ENCODE measurements around the gene WIPF2.
A peak's percentile ranks its signal among the peaks of the same experiment; 100 is the strongest.
"Not testable (repeated sequence)": the region's sequence is repeated elsewhere in the genome, so short reads cannot be mapped to it uniquely, and the experiment has no call there.

WIPF2 gene

GRCh38 chr17:40180694-40181093 is 38.4 kb upstream of the WIPF2 start:
- DNase-seq (ENCODE audit: low spot score in 2 of 2) = no peak
- in situ Hi-C loops (cut with MboI; ENCODE audit: low sequenced_read_pairs) = no loop called here
- Histone ChIP-seq H3K9me3 (no peaks in the 10 kb centered on the region), H3K27me3 (ENCODE audit: low read depth) (no peaks in the 10 kb centered on the region), H3K4me1 (no peaks in the 10 kb centered on the region), H3K4me3 (no peak overlapping the region), H3K36me3 (replicated peaks) (peaks cover 15% of the 10 kb centered on the region)

- Histone ChIP-seq H3K9me3 (no peaks in the 10 kb centered on the region), H3K4me3 (no peak overlapping the region), H3K27me3 (ENCODE audit: low read depth) (no peaks in the 10 kb centered on the region), H3K4me1 (no peaks in the 10 kb centered on the region), H3K36me3 (replicated peaks) (peaks cover 13% of the 10 kb centered on the region)
- DNase-seq (ENCODE audit: low spot score in 2 of 2) = no peak
- in situ Hi-C loops (cut with MboI; ENCODE audit: low sequenced_read_pairs) = no loop called here
Measured at GRCh38 chr17:40181205-40181604, 37.9 kb upstream of the WIPF2 start.

DNA sequence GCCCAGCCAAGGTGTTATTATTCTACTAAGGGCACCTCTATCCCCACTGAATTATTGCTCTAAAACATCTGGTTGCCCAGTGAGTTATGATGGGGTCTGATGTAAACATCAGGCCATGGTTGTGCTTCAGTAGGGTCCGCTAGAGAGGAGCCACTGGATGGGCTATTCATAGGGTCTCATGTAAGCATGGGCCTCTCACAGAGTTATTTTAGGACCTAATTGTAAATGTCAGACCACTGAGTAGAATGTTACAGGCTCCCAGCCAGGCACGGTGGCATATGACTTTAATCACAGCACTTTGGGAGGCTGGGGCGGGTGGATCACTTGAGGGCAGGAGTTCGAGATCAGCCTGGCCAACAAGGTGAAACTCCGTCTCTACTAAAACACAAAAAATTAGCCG is 36.5 kb upstream of the WIPF2 start:
- H3K4me3 ChIP-seq = no peak overlapping the region
- no peak for DNase-seq (ENCODE audit: low spot score in 2 of 2)
- H3K27me3 ChIP-seq (ENCODE audit: low read depth) = no peaks in the 10 kb centered on the region
- in situ Hi-C loops (cut with MboI; ENCODE audit: low sequenced_read_pairs) = no loop called here
- no peaks in the 10 kb centered on the region for H3K4me1 ChIP-seq
- peaks cover 9% of the 10 kb centered on the region; the same call in 1 of the 2 replicates for H3K36me3 ChIP-seq (replicated peaks)
- H3K9me3 ChIP-seq = no peaks in the 10 kb centered on the region

DNA sequence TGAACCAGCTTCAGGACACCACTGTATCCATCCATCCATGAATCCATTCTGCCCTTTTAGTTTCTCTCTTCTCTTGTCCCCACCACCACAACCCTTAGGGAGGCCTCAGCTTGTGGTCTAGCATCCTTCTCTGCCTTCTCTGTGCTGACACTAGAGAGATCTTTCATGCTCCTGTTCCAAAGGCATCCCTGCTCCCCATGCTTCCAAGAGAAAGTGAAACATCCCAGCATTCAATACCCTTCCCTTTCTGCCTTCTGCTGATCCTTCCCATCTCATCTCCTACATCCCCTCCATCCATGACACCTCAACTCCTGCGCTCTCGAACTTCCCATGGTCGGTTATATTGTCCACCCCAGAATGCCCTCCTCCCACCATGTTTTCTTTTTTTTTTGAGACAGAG is 31.9 kb upstream of the WIPF2 start:
- H3K27me3 ChIP-seq (ENCODE audit: low read depth) = no peaks in the 10 kb centered on the region
- no peaks in the 10 kb centered on the region for H3K36me3 ChIP-seq (replicated peaks)
- H3K9me3 ChIP-seq = no peaks in the 10 kb centered on the region
- no peak for DNase-seq (ENCODE audit: low spot score in 2 of 2)
- no peak overlapping the region for H3K4me3 ChIP-seq
- no peaks in the 10 kb centered on the region for H3K4me1 ChIP-seq
- in situ Hi-C loops (cut with MboI; ENCODE audit: low sequenced_read_pairs) = no loop called here

DNA sequence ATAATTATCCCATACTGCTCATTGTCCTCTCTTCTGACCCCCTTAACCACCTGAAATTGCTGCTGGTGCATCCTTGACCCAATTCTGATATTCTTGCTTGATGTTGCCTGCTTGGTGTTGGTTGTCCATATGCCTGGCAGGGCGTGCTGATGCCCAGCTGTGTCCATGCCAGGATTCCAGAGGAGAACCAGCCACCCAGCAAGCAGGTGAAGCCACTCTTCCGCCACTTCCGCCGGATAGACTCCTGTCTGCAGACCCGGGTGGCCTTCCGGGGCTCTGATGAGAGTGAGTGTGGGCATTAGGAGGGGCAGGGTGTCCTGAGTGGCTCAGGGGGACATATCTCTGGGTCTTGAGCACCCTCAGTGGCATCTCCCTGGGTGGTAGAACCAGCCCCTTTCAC is 30.4 kb upstream of the WIPF2 start:
- H3K4me3 ChIP-seq = no peak overlapping the region
- no peaks in the 10 kb centered on the region for H3K4me1 ChIP-seq
- no peaks in the 10 kb centered on the region; the same call in 1 of the 2 replicates for H3K36me3 ChIP-seq (replicated peaks)
- in situ Hi-C loops (cut with MboI; ENCODE audit: low sequenced_read_pairs) = no loop called here
- H3K9me3 ChIP-seq = no peaks in the 10 kb centered on the region
- H3K27me3 ChIP-seq (ENCODE audit: low read depth) = no peaks in the 10 kb centered on the region
- DNase-seq (ENCODE audit: low spot score in 2 of 2) = no peak

DNA sequence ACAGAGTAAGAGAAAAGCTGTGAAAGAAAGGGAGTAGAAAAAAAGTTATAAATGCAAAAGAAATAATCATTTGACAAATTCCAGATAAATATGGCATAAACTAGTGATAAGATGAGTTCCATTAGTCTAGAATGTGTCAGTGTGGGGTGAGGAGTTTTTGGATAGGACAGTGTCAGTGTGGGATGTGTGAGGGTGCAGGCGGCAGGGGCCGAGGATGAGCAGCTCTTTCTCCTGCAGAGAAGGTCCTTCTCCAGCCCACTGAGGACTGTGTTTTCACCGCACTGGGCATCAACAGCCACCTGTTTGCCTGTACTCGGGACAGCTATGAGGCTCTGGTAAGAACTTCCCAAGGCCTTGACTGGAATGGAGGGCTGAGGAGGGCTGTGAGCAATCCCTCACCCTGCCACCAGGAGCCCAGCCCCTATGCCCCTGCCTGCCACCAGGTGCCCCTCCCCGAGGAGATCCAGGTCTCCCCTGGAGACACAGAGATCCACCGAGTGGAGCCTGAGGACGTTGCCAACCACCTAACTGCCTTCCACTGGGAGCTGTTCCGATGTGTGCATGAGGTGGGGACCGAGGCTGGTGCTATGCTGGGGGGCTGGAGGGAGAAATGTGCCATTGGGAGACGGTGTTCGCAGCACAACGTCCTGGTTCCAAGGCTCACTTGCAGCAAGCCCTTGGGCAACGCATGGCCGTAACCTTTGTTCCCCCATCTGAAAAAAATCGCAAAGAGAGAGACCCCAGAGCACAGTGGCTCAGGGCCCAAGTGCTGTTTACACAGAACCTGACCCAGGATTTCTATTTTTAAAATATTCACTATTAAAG is 28.7 kb upstream of the WIPF2 start:
- no peaks in the 10 kb centered on the region for H3K9me3 ChIP-seq
- in situ Hi-C loops (cut with MboI; ENCODE audit: low sequenced_read_pairs) = no loop called here
- no peaks in the 10 kb centered on the region for H3K27me3 ChIP-seq (ENCODE audit: low read depth)
- no peaks in the 10 kb centered on the region for H3K4me1 ChIP-seq
- peaks cover 2% of the 10 kb centered on the region; the same call in 1 of the 2 replicates for H3K36me3 ChIP-seq (replicated peaks)
- peak in 1 of 2 experiments; percentile 27 for DNase-seq (ENCODE audit: low spot score in 2 of 2)
- no peak overlapping the region for H3K4me3 ChIP-seq

- in situ Hi-C loops (cut with MboI; ENCODE audit: low sequenced_read_pairs) = no loop called here
- DNase-seq (ENCODE audit: low spot score in 2 of 2) = no peak
- no peaks in the 10 kb centered on the region for H3K27me3 ChIP-seq (ENCODE audit: low read depth)
Measured at GRCh38 chr17:40191237-40192208, 27.6 kb upstream of the WIPF2 start.

GRCh38 chr17:40192961-40193360 is 26.1 kb upstream of the WIPF2 start:
- H3K27me3 ChIP-seq (ENCODE audit: low read depth) = no peaks in the 10 kb centered on the region
- no peaks in the 10 kb centered on the region for H3K9me3 ChIP-seq
- H3K36me3 ChIP-seq (replicated peaks) = peaks cover 2% of the 10 kb centered on the region; the same call in 1 of the 2 replicates
- no peaks in the 10 kb centered on the region for H3K4me1 ChIP-seq
- no peak for DNase-seq (ENCODE audit: low spot score in 2 of 2)
- in situ Hi-C loops (cut with MboI; ENCODE audit: low sequenced_read_pairs) = no loop called here
- H3K4me3 ChIP-seq = no peak overlapping the region

More at GRCh38 chr17:40191237-40192208, 27.6 kb upstream of the WIPF2 start:
- Histone ChIP-seq H3K36me3 (replicated peaks) (peaks cover 2% of the 10 kb centered on the region; the same call in 1 of the 2 replicates), H3K4me3 (no peak overlapping the region), H3K9me3 (no peaks in the 10 kb centered on the region), H3K4me1 (no peaks in the 10 kb centered on the region)

- Histone ChIP-seq H3K9me3 (no peaks in the 10 kb centered on the region), H3K27me3 (ENCODE audit: low read depth) (no peaks in the 10 kb centered on the region), H3K36me3 (replicated peaks) (peaks cover 2% of the 10 kb centered on the region; the same call in 1 of the 2 replicates), H3K4me3 (no peak overlapping the region), H3K4me1 (no peaks in the 10 kb centered on the region)
- no peak for DNase-seq (ENCODE audit: low spot score in 2 of 2)
- in situ Hi-C loops (cut with MboI; ENCODE audit: low sequenced_read_pairs) = no loop called here
Measured at GRCh38 chr17:40194821-40195220, 24.3 kb upstream of the WIPF2 start.

GRCh38 chr17:40197550-40197949 is 21.6 kb upstream of the WIPF2 start:
- H3K36me3 ChIP-seq (replicated peaks) = peaks cover 2% of the 10 kb centered on the region; the same call in 1 of the 2 replicates
- in situ Hi-C loops (cut with MboI; ENCODE audit: low sequenced_read_pairs) = no loop called here
- no peaks in the 10 kb centered on the region for H3K27me3 ChIP-seq (ENCODE audit: low read depth)
- H3K9me3 ChIP-seq = no peaks in the 10 kb centered on the region
- H3K4me1 ChIP-seq = no peaks in the 10 kb centered on the region
- DNase-seq (ENCODE audit: low spot score in 2 of 2) = no peak
- H3K4me3 ChIP-seq = no peak overlapping the region

DNA sequence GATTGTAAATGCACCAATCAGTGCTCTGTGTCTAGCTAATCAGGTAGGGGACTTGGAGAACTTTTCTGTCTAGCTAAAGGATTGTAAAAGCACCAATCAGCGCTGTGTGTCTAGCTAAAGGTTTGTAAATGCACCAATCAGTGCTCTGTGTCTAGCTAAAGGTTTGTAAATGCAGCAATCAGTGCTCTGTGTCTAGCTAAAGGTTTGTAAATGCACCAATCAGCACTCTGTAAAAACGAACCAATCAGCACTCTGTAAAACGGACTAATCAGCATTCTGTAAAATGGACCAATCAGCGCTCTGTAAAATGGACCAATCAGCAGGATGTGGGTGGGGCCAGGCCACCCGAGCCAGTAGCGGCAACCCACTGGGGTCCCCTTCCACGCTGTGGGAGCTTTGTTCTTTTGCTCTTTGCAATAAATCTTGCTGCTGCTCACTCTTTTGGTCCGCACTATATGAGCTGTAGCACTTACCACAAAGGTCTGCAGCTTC is 21.1 kb upstream of the WIPF2 start:
- peak in 1 of 2 experiments; percentile 25 for DNase-seq (ENCODE audit: low spot score in 2 of 2)
- H3K36me3 ChIP-seq (replicated peaks); in situ Hi-C loops (cut with MboI; ENCODE audit: low sequenced_read_pairs); H3K9me3 ChIP-seq; H3K4me1 ChIP-seq; H3K27me3 ChIP-seq (ENCODE audit: low read depth); H3K4me3 ChIP-seq: not testable (repeated sequence)

GRCh38 chr17:40198576-40198975 is 20.5 kb upstream of the WIPF2 start:
- no peaks in the 10 kb centered on the region for H3K4me1 ChIP-seq
- in situ Hi-C loops (cut with MboI; ENCODE audit: low sequenced_read_pairs) = no loop called here
- DNase-seq (ENCODE audit: low spot score in 2 of 2) = no peak

DNA sequence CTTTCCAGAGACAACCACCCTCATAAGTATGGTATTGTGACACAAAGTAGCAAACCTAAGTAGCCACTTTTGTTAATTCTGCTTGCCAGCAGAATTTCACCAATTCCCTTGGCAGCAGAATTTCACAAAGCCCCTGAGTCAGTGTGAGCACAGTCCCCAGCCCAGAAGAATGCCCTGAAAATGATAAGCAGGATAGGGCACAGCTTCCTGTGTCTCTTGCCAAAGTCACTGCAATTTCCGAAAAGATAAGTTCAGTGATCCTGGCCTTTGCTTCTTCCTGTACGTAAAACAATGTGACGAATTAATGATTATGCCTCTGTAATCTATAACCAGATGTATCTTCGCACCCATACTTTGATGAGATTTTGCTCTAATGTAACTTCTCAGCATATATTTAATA is 16.0 kb upstream of the WIPF2 start:
- DNase-seq (ENCODE audit: low spot score in 2 of 2) = no peak
- in situ Hi-C loops (cut with MboI; ENCODE audit: low sequenced_read_pairs) = loop anchor here (5.0 kb wide), 1 partner anchor 89 kb away; no protein-coding TSS in a partner anchor
- Histone ChIP-seq H3K4me3 (no peak overlapping the region), H3K9me3 (no peaks in the 10 kb centered on the region), H3K4me1 (no peaks in the 10 kb centered on the region), H3K36me3 (replicated peaks) (no peaks in the 10 kb centered on the region), H3K27me3 (ENCODE audit: low read depth) (no peaks in the 10 kb centered on the region)

More at GRCh38 chr17:40198576-40198975, 20.5 kb upstream of the WIPF2 start:
- Histone ChIP-seq H3K36me3 (replicated peaks) (peaks cover 2% of the 10 kb centered on the region; the same call in 1 of the 2 replicates), H3K27me3 (ENCODE audit: low read depth) (no peaks in the 10 kb centered on the region), H3K9me3 (no peaks in the 10 kb centered on the region), H3K4me3 (no peak overlapping the region)
